Measurements from ENCODE around the gene MYCN. TPM values are rescaled to one million over a fixed set of nuclear protein-coding genes. Genes with fewer than 3 reads are reported as not detected.
"Not testable (repeated sequence)": the region's sequence is repeated elsewhere in the genome, so short reads cannot be mapped to it uniquely, and the experiment has no call there.

The MYCN gene
- polyA plus RNA-seq, 12 donors: 6.0 to 11.9 (median 7.5) TPM; not detected in 1

DNA sequence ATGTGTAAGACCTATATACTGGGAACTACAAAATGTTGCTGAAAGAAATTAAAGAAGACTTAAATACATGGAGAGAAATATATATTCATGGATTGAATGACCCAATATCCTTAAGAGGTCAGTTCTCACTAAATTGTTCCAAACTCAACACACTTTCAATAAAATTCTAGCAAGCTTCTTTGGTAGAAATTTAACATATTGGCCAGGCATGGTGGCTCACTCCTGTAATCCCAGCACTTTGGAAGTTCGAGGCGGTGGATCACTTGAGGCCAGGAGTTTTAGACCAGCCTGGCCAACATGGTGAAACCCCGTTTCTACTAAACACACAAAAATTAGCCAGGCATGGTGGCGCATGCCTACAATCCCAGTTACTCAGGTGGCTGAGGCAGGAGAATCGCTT lies 33.6 kb upstream of the MYCN start:
- no peak for DNase-seq

DNA sequence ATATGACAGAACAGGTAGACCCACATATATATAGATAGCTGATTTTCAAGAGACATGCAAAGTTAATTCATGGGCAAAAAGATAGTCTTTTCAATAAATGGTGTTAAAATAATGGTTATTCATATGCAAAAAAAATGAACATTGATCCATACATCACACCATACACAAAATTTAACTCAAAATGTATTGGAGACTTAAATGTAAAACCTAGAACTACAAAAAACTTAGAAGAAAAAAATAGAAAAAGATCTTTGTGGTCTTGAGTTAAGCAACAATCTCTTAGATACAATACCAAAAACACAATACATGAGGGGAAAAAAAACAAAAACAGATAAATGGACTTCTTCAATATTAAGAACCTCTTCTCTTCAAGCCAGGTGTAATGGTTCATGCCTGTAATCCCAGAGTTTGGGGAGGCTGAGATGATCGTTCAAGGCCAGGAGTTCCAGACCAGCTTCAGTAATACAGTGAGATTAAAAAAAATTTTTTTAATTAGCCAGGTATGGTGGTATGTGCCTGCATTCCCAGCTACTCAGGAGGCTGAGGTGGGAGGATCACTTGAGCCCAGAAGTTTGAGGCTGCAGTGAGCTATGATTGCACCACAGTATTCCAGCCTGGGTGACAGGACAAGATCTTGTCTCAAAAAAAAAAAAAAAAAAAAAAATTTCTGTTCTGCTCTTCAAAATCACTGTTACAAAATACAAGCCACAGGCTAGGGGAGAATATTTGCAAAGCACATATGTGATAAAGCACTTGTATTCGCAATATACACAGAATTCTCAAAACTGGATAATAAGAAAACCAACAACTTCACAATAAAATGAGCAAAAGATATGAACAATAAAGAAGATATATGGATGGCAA lies 32.7 kb upstream of the MYCN start:
- no peak for DNase-seq

DNA sequence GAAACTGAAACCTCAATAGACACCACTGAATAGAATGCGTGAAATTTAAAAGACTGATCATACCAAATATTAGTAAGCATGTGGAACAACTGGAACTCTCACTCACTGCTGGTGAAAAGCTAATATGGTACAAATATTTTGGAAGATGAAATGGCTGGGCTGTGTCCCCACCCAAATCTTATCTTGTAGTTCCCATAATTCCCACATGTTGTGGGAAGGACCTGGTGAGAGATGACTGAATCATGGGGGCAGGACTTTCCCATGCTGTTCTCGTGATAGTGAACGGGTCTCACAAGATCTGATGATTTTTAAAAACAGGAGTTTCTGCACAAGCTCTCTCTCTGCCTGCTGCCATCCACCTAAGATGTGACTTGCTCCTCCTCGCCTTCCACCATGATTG lies 32.0 kb upstream of the MYCN start:
- no peak for DNase-seq

DNA sequence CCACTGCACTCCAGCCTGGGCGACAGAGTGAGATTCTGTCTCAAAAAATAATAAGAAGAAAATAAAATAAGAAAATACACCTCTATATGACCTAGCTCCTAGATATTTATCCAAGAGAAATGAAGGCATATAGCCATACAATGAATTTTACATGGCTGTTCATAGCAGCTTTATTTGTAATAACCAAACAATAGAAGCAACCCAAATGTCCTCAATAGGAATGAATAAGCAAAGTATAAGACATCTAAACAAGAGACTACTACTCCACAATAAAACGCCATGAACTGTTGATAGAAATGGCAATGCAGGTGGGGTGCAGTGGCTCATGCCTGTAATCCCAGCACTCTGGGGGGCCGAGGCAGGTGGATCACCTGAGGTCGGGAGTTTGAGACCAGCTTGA lies 31.2 kb upstream of the MYCN start:
- DNase-seq: no peak

DNA sequence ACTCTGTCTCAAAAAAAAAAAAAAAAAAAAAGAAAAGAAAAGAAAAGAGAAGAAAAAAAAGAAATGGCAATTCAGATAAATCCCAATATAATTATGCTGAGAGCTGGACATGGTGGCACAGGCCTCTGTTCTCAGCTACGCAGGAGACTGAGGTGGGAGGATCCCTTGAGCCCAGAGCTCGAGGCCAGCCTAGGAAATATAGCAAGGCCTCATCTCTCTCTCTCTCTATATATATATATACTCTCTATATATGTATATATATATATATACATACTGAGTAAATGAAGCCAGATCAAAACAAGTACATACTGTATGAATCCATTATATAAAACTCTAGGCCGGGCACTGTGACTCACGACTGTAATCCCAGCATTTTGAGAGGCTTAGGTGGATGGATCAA lies 30.6 kb upstream of the MYCN start:
- no peak for DNase-seq

DNA sequence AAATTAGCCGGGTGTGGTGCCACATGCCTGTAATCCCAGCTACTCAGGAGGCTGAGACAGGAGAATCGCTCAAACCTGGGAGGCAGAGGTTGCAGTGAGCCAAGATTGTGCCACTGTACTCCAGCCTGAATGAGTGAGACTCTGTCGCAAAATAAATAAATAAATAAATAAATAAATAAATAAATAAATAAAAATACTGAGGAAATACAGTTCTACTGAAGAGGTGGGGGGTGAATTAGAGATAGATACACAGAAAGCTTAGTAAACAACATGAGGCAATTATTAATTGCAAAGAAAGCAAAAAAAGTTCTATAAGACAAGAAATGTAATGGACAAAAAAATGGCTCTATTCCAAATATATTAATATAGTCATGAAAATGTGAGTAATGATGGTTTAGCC lies 29.1 kb upstream of the MYCN start:
- not testable (repeated sequence) for DNase-seq

DNA sequence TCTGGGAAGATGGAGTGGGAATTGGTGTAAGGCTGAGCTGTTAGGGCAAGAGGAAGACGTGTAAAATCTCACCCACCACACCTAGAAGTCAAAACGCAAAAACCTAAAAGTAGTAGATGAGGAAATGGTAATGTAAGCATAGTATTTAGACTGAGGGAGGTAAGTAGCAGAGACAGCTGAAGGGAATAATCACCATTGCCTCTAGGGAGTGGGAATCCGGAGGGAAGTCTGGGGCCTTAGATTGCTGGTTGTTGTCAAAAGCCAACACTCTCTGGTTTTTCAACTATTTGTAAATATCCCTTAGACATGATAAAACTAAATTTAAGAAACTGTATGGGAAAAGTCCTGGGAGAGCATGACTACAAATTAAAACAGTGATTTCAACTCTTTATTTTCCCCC lies 28.7 kb upstream of the MYCN start:
- no peak for DNase-seq

DNA sequence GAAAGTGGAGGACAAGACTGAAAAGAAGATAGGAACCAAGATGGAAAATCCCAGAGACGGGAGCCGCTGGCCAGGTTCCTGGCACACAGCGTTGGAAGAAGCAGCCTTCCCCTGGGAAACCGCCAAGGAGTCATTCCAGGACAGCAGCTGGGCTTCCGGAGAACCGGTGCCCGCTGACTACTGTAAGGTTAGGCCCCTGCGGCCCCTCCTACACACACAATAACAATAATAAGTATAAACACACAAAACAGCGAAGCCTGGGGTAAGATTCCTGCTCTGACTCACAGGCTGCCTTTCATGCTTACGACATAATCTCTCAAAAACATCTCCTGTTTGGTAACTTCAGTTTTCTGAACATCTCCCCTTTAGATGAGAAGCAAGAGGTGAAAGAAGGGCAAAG lies 28.1 kb upstream of the MYCN start:
- DNase-seq: peak; percentile 44

DNA sequence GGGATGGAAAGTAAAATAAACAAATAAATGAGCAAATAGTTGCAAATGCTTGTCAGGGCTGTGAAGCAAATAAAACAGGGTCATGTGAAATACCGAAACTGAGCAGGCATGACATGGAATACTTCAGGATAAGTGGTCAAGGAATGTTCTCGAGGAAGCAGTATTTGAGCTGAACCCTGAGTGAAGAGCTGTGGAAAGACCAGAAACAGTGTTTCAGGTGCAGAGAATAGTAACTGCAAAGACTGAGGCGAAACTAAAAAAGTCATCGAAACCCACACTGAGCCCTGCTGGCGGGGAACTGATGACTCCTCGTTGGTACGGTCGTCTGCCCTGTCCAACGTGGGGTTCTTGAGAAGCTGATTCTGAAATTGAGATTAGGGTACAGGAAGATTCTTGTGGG lies 27.2 kb upstream of the MYCN start:
- no peak for DNase-seq

DNA sequence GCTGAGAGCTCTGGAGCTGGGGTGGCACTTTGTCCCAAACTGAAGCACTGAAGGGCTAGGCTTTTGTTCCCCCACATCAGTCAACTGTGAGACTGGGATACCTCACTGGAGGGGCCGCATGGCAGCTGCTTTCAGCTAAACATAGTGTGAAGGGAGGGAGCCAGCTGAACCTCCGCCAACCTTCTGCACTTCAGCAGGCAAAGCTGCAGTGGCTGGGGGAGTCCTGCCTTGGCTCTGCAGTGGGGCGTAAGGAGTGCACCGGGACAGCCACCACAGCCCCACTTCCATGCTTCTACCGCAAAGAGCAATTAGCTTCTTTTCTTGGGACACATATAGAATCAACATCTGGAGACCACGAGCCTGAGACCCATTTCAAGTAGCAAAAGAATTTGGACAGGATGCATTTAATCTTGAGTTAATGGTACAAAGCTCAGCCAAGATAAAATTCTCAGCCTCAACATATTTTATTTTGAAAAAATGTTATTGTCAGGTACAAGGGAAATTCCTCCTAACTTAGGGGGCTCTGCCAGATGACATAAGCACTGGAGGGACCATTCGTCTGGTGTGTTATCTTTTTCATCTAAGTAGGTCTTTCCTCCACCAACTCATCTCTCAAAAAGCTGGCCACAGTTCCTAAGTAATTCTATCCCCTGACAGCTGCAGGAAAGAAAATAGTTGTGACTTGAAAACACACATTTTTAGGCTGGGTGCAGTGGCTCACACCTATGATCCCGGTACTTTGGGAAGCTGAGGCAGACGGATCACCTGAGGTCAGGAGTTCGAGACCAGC lies 25.6 kb upstream of the MYCN start:
- peak; percentile 73 for DNase-seq

DNA sequence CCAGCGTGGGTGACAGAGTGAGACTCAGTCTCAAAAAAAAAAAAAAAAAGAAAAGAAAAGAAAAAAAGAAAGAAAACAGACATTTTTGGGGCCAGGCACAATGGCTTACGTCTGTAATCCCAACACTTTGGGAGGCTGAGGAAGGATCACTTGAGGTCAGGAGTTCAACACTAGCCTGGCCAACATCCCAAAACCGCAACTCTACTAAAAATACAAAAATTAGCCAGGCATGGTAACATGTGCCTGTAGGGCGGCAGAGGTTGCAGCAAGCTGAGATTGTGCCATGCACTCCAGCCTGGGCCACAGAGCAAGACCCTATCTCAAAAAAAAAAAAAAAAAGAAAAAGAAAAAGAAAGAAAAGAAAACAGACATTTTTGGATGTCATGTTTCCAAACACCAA lies 24.8 kb upstream of the MYCN start:
- not testable (repeated sequence) for DNase-seq

DNA sequence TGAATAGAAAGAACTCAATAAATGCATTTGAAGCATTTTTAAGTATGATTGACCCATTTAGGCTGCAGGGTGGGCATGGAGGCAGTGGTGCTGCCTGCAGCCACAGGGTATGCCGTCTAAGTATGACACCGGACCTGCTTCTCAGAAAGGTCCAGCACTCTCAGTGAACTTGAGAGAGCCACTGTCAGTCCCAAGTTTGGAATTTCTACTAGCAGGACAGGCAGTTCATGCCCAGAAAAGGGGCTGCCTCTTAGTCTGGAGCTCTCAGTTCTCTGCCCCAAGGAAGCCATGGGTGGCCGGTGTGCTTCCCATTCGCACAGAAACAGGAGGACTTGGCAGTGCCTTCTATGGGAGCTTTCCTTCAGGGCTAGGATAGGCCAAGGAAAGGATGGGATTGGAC lies 24.0 kb upstream of the MYCN start:
- DNase-seq: no peak

DNA sequence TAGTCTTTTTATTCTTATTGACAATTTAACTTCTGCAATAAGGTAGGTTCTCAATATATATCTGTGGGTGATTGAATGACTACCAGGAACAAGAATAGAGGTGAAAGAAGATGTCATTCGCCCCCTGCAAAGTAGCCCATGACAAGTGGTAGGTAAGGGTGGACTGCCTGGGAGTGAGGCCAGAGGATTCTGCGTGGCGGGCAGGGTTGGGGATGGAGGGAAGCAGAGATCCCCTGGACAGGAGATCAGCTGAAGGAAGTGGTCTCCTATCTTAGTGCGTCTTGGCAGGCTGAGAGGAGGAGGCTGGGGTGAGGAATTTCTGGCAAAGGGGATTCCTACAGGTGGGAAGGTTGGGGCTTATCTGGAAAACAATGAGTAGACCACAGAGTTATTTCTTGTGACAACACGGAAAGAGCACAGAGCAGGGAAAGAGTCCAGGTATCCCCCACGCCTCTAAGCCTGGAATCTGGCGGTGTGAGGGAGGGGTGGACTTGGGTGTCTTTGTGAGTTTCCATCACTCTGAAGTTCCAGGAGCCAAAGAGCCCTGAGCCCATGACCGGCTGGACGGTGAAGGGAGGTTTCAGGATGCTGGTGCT lies 21.5 kb upstream of the MYCN start:
- no peak for DNase-seq

DNA sequence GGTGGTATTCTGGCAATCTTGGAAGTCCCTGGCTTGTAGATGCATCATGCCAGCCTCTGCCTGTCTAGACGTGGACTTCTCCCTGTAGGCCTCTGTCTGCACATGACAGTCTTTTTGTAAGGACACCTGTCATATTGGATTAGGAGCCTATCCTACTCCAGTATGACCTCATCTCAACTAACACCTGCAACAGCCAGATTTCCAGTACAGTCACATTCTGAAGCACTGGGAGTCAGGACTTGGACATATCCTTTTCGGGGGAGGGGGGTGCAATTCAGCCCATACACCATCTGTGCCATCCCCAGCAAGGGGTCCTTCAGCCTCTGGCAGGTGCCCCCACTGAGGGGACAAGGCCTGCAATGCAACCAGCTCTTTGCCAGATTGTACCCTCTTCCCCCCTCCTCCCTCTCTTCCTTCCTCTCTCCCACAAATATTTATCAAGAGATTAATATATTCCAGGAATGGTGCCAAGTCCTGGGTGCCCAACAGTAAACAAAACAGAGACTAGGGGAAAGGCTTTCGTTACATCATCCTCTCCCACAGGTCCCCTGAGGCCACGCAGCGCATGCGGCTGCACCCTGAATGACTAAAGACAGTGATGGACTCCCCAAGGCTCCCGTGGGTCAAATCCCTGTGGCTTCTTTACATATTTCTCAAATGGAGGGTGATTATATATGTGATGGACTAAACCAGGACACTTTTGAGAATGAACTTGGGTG lies 20.5 kb upstream of the MYCN start:
- no peak for DNase-seq

DNA sequence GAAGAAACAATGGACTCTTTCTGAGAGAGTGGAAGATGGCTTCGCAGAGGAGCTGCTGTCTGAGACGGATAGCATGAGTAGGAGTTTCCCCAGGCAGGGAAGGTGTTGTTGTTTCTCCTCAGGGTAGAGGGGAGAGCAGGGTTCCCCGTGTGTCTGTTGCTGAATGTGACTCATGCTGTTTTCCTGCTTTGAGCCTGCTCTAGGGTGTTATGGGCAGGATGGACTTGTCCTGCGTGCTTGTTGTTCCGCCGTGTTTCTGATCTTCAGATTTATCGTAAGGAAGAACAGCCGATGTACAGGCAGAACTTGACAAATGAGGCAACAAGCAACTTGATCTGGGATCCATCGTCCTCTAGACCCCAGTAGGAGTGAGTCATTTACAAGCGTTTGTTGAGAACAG lies 19.7 kb upstream of the MYCN start:
- no peak for DNase-seq

DNA sequence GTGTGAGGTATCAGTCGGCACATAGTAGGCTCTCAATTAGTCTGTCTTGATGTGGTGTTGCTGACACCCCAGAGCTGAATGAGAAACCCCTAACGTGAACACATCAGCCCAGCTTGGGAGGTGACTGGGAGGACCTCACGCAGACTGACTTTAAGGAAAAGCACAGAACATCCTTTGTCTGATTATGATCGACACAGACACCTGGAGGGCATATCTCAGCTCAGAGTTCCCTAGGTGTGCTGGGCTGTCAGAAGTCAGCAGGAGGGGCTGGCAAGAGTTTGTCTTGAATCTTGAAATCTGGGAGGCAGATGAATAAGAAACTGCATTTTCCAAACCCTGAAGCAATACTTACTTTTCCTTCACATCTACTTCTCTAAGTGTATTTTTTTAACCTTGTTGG lies 16.8 kb upstream of the MYCN start:
- DNase-seq: no peak

DNA sequence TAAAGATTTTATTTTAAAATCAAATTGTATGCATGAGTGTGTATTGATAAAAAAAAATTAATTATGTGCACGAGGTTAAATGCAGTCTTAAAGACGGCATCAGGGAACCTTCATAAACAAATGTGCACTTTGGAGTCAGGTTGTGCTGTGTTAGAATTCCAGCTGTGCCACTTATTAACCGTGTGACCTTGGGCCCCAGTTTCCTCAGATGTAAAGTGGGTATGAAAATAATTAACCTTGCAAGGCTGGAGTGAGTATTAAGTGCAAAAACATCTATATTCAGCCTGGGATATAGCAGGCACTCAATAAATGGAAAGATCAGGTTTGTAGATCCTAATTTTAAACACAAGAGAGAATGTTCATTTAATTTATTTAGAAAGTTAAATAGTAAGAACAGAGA lies 14.5 kb upstream of the MYCN start:
- no peak for DNase-seq

DNA sequence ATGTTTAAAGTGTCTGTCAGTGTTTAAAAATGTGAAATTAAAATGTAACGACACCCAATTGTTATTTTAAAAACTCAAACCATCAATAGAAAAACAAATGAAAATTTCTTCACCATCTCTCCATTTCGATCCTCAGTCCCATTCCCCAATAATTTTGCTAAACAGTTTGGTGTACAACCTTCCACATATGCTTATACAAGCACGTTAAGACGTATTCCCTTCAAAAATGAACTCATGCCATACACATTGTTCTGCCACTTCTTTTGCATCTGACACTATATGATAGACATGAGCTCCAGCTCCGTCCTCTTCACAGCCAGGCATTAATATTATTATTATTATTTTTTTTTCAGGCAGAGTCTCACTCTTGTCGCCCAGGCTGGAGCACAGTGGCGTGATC lies 14.1 kb upstream of the MYCN start:
- no peak for DNase-seq

DNA sequence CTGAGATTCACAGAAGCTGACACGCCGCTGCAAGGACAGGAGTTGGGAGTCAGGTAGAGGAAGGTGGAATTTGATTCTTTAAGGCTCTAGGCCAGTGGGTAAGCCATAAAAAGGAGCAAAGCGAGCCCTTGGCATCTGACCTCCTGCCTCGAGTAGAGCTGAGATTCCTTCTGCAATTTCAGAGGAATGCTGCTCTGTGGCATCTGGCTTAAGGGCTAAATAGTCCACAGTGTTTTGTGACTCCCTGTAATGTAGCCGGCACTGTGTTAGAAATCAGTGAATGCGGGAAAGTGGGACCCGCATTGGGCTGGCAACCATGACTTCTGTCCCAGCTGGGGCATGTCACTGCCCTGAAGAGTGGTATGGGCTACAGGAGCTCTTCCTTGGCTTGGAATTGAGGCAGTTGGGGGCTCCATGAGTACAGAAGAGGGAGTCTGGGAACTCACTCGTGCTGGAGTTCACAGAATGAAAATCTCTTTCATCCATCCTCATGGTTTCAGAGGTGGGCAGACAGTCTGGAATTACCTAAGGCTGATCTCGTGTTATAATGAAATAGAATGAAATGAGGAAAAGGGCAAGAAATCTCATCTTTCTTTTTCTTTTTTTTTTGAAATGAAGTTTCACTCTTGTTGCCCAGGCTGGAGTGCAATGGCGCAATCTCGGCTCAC lies 12.7 kb upstream of the MYCN start:
- no peak for DNase-seq

DNA sequence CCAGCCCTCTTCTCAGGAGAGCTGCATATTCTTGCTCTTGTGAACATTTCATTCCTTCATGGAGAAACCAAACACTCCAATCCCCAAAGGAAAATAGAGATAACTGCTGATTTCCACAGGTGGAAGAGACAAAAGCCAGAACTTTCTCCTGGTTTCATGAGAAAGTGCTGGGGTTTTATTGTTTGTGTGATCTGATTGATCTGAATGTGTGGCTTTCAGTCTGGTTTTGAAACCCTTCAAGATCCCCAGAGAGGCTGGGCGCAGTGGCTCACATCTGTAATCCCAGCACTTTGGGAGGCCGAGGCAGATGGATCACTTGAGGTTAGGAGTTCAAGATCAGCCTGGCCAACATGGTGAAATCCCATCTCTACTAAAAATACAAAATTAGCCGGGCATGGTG lies 11.3 kb upstream of the MYCN start:
- not testable (repeated sequence) for DNase-seq

DNA sequence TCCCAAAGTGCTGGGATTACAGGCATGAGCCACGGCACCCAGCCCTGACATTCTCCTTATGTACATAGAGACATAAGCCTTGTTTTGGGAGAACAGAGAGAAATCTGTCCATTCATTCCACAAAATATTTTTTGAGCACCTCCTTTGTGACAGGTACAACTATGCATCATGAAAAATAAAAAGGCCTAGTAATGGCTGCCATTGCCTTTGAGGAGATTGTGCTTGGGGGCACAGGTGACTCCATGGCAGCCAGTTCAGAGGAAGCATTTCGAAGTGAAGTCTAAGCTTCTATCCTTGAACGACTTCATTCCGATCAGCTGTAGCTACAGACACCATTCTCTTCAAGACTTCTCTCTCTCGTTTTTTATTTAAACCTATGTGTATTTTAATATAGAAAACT lies 10.5 kb upstream of the MYCN start:
- no peak for DNase-seq
